Measurements from ENCODE around the gene TRDN.

Gene TRDN, protein sequence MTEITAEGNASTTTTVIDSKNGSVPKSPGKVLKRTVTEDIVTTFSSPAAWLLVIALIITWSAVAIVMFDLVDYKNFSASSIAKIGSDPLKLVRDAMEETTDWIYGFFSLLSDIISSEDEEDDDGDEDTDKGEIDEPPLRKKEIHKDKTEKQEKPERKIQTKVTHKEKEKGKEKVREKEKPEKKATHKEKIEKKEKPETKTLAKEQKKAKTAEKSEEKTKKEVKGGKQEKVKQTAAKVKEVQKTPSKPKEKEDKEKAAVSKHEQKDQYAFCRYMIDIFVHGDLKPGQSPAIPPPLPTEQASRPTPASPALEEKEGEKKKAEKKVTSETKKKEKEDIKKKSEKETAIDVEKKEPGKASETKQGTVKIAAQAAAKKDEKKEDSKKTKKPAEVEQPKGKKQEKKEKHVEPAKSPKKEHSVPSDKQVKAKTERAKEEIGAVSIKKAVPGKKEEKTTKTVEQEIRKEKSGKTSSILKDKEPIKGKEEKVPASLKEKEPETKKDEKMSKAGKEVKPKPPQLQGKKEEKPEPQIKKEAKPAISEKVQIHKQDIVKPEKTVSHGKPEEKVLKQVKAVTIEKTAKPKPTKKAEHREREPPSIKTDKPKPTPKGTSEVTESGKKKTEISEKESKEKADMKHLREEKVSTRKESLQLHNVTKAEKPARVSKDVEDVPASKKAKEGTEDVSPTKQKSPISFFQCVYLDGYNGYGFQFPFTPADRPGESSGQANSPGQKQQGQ

DNA sequence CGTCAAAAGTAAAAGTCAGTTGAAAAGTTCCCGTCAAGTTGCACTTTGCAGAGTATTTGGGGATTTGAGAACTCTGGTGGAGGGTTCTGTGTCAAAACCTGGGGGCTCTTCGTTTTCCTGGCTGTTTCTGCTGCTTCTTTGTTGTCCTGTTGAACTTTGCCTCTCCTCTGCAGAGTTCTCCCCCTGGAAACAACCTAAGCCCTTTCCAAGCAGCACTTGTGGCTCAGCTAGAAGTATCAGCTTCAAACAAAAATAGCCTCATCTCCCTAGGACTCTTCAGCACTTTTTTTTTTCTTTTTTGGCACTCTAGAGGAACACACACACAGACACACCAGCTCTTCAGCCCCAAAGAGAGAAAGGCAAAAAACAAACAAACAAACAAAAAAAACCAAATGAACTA is at the start of gene TRDN:
TSS of gene TRDN (minus strand) at position 169 of the 400 bp plus-strand sequence. CDS start 175 bp downstream, outside the sequence.
- Histone ChIP-seq H3K4me1 (no peaks in the 10 kb centered on the region), H3K27ac (no peak within 1 kb of the TSS), H4K20me1 (no peaks in the 10 kb centered on the region), H3K9ac (no peak within 1 kb of the TSS), H3K4me3 (no peak within 1 kb of the TSS), H3K9me3 (no peaks in the 10 kb centered on the region), H3K4me2 (no peak within 1 kb of the TSS), H3K27me3 (no peaks in the 10 kb centered on the region), H3K36me3 (no peaks in the 10 kb centered on the region)
- no peak for TF ChIP-seq Cebpa-rat (IDR thresholded peaks at IDR 0.05)

DNA sequence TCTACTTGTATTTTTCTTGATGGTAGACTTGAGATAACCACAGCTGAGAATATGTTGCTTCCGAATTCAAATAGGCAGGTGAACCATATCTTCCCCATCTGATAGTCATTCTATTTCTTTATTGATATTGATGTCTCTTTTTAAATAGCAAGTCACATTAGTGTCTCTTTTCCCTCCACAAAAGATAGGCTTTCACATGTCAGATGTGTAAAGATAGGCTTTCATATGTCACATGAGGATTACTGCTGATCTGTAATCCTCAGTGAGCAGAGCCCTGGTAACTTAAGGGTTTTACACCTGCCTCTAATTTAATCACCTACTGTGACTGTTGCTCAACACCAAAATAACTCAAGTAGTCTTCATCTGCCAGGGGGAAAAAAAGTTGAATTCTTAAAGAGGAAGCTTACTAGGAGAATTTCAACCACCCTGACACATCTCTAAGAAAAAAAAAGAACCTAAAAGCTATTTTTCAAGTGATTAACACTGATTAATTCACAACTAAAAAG is 45.3 kb upstream of the TRDN start:
- Histone ChIP-seq H4K20me1 (no peaks in the 10 kb centered on the region), H3K27me3 (no peaks in the 10 kb centered on the region), H3K36me3 (no peaks in the 10 kb centered on the region), H3K9me3 (no peaks in the 10 kb centered on the region), H3K4me1 (no peaks in the 10 kb centered on the region), H3K4me2 (no peak overlapping the region), H3K27ac (no peak overlapping the region), H3K4me3 (no peak overlapping the region), H3K9ac (no peak overlapping the region)
- no peak for TF ChIP-seq Cebpa-rat (IDR thresholded peaks at IDR 0.05)

DNA sequence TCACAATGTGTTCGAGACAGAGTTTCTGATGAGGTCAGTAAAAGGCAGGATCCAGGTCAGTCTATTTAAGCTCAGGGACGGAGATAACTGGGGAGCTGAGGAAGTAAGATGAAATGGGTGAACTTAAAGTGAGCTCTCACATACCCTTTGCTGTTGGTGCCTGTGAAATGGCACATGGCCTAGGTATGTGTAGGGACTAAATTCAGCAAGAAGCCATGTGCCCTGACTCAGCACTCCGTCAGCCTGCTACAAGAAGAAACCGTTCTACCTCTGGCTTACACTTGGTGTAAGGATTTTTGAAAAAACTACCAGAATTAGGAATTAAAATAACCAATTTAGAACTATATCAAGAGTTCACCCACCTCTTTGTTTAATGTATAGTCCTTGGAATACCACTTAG is 41.1 kb upstream of the TRDN start:
- Histone ChIP-seq H3K9ac (no peak overlapping the region), H3K4me1 (no peaks in the 10 kb centered on the region), H3K27me3 (no peaks in the 10 kb centered on the region), H4K20me1 (no peaks in the 10 kb centered on the region), H3K27ac (no peak overlapping the region), H3K9me3 (peaks cover 9% of the 10 kb centered on the region), H3K4me2 (no peak overlapping the region), H3K36me3 (no peaks in the 10 kb centered on the region), H3K4me3 (no peak overlapping the region)
- TF ChIP-seq Cebpa-rat (IDR thresholded peaks at IDR 0.05) = no peak

DNA sequence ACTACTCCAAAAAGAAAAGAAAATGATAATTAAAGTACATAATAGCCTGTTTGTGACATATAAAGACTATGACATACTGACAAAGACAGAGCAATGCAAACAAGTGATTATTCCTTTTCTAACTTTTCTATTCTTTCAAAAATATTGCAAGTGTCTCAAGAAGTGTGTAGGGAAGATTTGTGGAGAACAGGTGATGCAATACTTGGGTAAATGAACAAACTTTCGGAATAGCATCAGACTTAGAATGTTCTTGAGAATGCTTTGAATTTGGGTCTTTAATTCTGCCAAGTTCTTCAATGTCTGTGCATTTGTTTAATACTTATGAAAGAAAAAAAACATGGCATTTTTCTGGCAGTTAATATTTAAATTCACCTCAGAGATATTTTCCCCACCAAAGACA is 40.0 kb upstream of the TRDN start:
- Histone ChIP-seq H3K4me1 (no peaks in the 10 kb centered on the region), H3K9me3 (peaks cover 9% of the 10 kb centered on the region), H3K4me2 (no peak overlapping the region), H4K20me1 (no peaks in the 10 kb centered on the region), H3K4me3 (no peak overlapping the region), H3K9ac (no peak overlapping the region), H3K27me3 (no peaks in the 10 kb centered on the region), H3K27ac (no peak overlapping the region), H3K36me3 (no peaks in the 10 kb centered on the region)
- TF ChIP-seq Cebpa-rat (IDR thresholded peaks at IDR 0.05) = no peak

DNA sequence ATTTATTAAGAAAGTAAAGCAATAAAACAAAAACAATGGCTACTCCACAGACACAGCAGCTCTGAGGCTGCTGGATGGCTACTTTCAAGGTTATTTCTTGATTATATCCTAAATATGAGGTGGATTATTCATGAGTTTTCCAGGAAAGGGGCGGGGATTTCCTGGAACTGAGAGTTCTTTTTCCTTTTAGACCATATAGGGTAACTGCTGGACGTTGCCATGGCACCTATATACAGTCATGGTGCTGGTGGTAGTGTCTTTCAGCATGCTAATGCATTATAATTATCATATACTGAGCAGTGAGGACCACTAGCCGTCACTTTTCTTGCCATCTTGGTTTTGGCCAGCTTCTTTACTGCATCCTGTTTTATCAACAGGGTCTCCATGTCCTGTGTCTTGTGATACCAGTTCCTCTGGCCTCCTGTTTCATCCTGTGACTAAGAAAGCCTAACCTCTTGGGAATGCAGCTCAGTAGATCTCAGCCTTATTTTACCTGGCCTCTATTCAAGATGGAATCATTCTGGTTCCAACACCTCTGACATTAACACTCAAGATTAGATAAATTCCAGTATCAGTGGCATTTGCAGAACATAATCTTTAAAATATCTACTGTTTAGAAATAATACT is 32.3 kb upstream of the TRDN start:
- H3K4me3 ChIP-seq = no peak overlapping the region
- no peak for TF ChIP-seq Cebpa-rat (IDR thresholded peaks at IDR 0.05)
- no peaks in the 10 kb centered on the region for H3K36me3 ChIP-seq

DNA sequence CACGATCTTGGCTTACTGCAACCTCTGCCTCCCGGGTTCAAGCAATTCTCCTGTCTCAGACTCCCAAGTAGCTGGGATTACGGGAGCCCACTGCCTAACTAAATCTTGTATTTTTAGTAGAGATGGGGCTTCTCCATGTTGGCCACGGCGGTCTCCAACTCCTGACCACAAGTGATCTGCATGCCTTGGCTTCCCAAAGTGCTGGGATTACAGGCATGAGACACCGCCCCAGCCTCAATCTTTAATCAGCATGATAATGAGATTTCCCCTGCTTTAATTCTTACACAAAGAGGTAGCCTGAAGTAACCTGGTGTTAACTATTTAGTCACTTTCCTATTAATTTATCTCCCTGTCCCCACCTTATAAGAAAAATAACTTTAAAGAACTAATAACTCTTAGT is 31.3 kb upstream of the TRDN start:
- Histone ChIP-seq H3K4me3 (no peak overlapping the region), H3K27me3 (no peaks in the 10 kb centered on the region), H3K9ac (no peak overlapping the region), H3K4me1 (no peaks in the 10 kb centered on the region), H3K36me3 (no peaks in the 10 kb centered on the region), H3K27ac (no peak overlapping the region), H3K4me2 (no peak overlapping the region), H3K9me3 (no peaks in the 10 kb centered on the region), H4K20me1 (no peaks in the 10 kb centered on the region)
- TF ChIP-seq Cebpa-rat (IDR thresholded peaks at IDR 0.05) = no peak

More for the DNA sequence above, 32.3 kb upstream of the TRDN start:
- Histone ChIP-seq H4K20me1 (no peaks in the 10 kb centered on the region), H3K9ac (no peak overlapping the region), H3K4me2 (no peak overlapping the region), H3K9me3 (no peaks in the 10 kb centered on the region), H3K4me1 (no peaks in the 10 kb centered on the region), H3K27me3 (no peaks in the 10 kb centered on the region), H3K27ac (no peak overlapping the region)

DNA sequence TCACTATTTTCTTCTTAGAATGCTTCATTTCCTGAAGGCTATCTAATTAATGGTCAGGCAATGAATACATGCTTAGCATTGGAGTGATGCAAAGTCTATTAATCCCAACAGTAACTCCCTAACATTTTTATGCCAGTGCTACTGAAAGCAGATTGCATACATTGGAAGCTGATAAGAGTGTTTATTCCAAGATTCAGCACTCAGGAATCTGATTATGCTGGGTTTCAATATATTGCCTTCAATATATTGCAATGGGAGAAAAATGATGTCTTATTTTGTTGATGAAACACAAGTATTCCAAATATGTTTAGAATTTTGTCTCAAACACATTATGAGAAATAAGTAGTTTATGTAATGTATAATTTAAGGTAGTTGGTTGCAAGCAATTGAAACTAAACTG is 26.7 kb upstream of the TRDN start:
- Histone ChIP-seq H3K4me2 (no peak overlapping the region), H3K4me1 (no peaks in the 10 kb centered on the region), H3K36me3 (no peaks in the 10 kb centered on the region), H3K9me3 (no peaks in the 10 kb centered on the region), H3K9ac (no peak overlapping the region), H3K27me3 (no peaks in the 10 kb centered on the region), H3K27ac (no peak overlapping the region), H3K4me3 (no peak overlapping the region), H4K20me1 (no peaks in the 10 kb centered on the region)
- TF ChIP-seq Cebpa-rat (IDR thresholded peaks at IDR 0.05) = no peak

DNA sequence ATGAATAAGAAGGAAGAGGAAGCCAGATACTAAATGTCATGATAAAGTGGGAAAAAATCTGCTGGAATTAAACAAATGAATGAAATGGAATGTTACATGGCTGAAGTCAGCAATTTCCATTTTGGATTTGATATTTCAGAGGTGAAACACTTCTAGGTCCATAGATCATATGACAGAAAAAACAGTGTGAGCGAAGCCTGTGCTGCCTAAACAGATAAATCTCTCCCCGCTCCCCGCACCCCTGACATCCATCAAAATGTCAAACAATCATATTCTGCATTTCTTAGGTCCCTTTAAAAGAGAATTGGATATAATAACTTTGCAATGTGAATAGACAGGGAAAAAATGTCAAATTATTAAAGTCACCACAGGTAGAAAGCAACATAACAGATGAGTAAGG is 26.0 kb upstream of the TRDN start:
- Histone ChIP-seq H4K20me1 (no peaks in the 10 kb centered on the region), H3K9ac (no peak overlapping the region), H3K27ac (no peak overlapping the region), H3K4me1 (no peaks in the 10 kb centered on the region), H3K36me3 (no peaks in the 10 kb centered on the region), H3K27me3 (no peaks in the 10 kb centered on the region), H3K4me3 (no peak overlapping the region), H3K4me2 (no peak overlapping the region), H3K9me3 (no peaks in the 10 kb centered on the region)
- TF ChIP-seq Cebpa-rat (IDR thresholded peaks at IDR 0.05) = no peak

DNA sequence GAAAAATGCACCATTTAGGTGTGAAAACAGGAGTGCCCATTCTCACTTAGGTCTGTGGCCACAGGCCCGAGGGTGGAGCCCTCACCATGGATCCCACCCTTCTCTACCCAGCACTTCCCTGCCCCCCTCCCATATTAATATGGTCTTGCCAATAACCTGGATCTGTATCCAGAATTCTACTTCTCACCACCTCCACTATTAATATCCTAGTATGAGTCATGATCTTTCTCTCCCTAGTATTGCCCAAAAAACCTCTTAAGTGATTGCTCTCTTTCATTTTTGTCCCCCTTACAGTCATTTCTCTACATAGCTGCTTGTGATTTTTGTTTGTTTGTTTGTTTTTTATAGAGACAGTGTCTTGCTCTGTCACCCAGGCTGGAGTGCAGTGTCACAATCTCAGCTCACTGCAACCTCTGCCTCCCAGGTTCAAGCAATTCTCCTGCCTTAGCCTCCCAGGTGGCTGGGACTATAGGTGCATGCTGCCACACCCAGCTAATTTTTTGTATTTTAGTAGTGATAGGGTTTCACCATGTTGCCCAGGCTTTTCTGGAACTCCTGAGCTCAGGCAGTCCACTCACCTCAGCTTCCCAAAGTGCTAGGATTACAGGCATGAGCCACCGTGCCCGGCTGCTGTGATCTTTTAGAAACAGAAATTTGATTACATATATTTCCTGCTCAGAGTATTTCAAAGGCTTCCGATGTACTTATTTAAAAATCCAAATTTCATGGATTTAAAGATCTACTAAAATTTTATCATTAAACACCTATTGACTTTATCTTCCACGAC is 24.5 kb upstream of the TRDN start:
- H4K20me1 ChIP-seq = no peaks in the 10 kb centered on the region
- no peaks in the 10 kb centered on the region for H3K9me3 ChIP-seq
- H3K4me2 ChIP-seq = no peak overlapping the region
- no peak for TF ChIP-seq Cebpa-rat (IDR thresholded peaks at IDR 0.05)
- no peaks in the 10 kb centered on the region for H3K36me3 ChIP-seq
- no peak overlapping the region for H3K9ac ChIP-seq
- no peaks in the 10 kb centered on the region for H3K4me1 ChIP-seq
- no peak overlapping the region for H3K27ac ChIP-seq
- H3K4me3 ChIP-seq = no peak overlapping the region
- no peaks in the 10 kb centered on the region for H3K27me3 ChIP-seq
